Thymus (tissue), 14 donors: ENCODE measurements around the gene PYGL. TPM values are rescaled to one million over a fixed set of nuclear protein-coding genes. Genes with fewer than 3 reads are reported as not detected.

ENCODE experiments used
- DNase-seq, 9 donors: peaks; one replicate each; pipeline ENCODE4 v3.0.0-alpha.2; 2013; ENCODE audit warnings: low spot score in 9 of 9, low read depth in 6 of 9, missing footprints in 1 of 9
- H3K27ac ChIP-seq, 2 donors: one replicate each; pipeline ENCODE4 v1.5.1; 2013; ENCODE audit warnings: control low read depth in 1 of 2, low read depth in 1 of 2, low read length in 1 of 2, mild to moderate bottlenecking in 1 of 2, moderate library complexity in 1 of 2
- H3K27me3 ChIP-seq, 2 donors: one replicate each; pipeline ENCODE4 v1.5.1; 2013; ENCODE audit warnings: low read length in 1 of 2; ENCODE audit not compliant: control insufficient read depth in 2 of 2, insufficient read depth in 1 of 2
- H3K36me3 ChIP-seq, 2 donors: one replicate each; pipeline ENCODE4 v1.5.1; 2013; ENCODE audit warnings: low read length in 1 of 2, mild to moderate bottlenecking in 1 of 2, moderate library complexity in 1 of 2; ENCODE audit not compliant: control insufficient read depth in 2 of 2, insufficient read depth in 2 of 2
- H3K4me1 ChIP-seq, 2 donors: one replicate each; pipeline ENCODE4 v1.5.1; 2013; ENCODE audit warnings: low read length in 2 of 2; ENCODE audit not compliant: control insufficient read depth in 2 of 2, insufficient read depth in 2 of 2
- H3K4me3 ChIP-seq, 2 donors: one replicate each; pipeline ENCODE4 v1.5.1; 2013; ENCODE audit warnings: low read length in 2 of 2, control low read depth in 1 of 2, mild to moderate bottlenecking in 1 of 2
- H3K9me3 ChIP-seq, 2 donors: one replicate each; pipeline ENCODE4 v1.5.1; 2013; ENCODE audit warnings: low read length in 1 of 2, mild to moderate bottlenecking in 1 of 2; ENCODE audit not compliant: control insufficient read depth in 2 of 2, insufficient read depth in 1 of 2
- WGBS: extraction: QIAGEN DNeasy Blood & Tissue Kit; methylation state at CpG from one replicate; pipeline ENCODE4 v1.1.7; 2013; 5-methylcytosine and 5-hydroxymethylcytosine counted together
- long read RNA-seq, 10 donors: transcript quantifications; one replicate each; lab custom pipeline, GENCODE V29; 2026
- polyA plus RNA-seq: library from polyadenylated mRNA; stranded (reverse); fragments of 200-250 nt; gene quantifications from one replicate; pipeline ENCODE4 v1.2.3, GENCODE V29; 2013
- total RNA-seq: library from RNA; stranded (reverse); fragments of 120-200 nt; gene quantifications from one replicate; pipeline ENCODE4 v1.2.4, GENCODE V29; 2013
- donor health status: healthy.

The PYGL gene
- 6.8 TPM for total RNA-seq
- 27.5 TPM for polyA plus RNA-seq
- long read RNA-seq, donor 1: 0 reads
- long read RNA-seq, donor 2: 0 reads
- long read RNA-seq, donor 3, partial matches to known transcripts: 0 of 1 reads
- long read RNA-seq, donor 3, other reads (novel, unspliced or antisense): 0 of 1 reads
- long read RNA-seq, donor 4, partial matches to known transcripts: 0 of 1 reads
- long read RNA-seq, donor 4, other reads (novel, unspliced or antisense): 0 of 1 reads
- long read RNA-seq, donor 5, partial matches to known transcripts: 0 of 1 reads
- long read RNA-seq, donor 5, other reads (novel, unspliced or antisense): 0 of 1 reads
- long read RNA-seq, donor 6: 0 reads
- long read RNA-seq, donor 7: 0 reads
- long read RNA-seq, donor 8: 0 reads
- long read RNA-seq, donor 9: 0 reads
- long read RNA-seq, donor 10: 0 reads

- under 1% methylated on average over 74 of the region's 74 CpGs for WGBS
- Histone ChIP-seq H3K27ac (peak within 1 kb of the TSS in 1 of 2 donors; percentile 81), H3K4me3 (peak within 1 kb of the TSS; percentile 38 to 61), H3K27me3 (peaks cover 3 to 27% of the 10 kb centered on the region in 2 donors), H3K9me3 (no peaks in the 10 kb centered on the region), H3K4me1 (peaks cover 13 to 15% of the 10 kb centered on the region in 2 donors), H3K36me3 (no peaks in the 10 kb centered on the region)
- peak in 1 of 9 donors; percentile 36 for DNase-seq
Observed at GRCh38 chr14:50943943-50944646, at the start of gene PYGL. Gene PYGL, minus strand, starts transcription at chr14:50944483. Its CDS starts 80 bp downstream, at chr14:50944403.

GRCh38 chr14:50985859-50986331, 41.6 kb upstream of the PYGL start:
- WGBS: 94% methylated on average over 12 of the region's 12 CpGs
- H3K27me3 ChIP-seq: no peaks in the 10 kb centered on the region
- H3K4me3 ChIP-seq: no peak overlapping the region
- no peak overlapping the region for H3K27ac ChIP-seq
- no peaks in the 10 kb centered on the region for H3K9me3 ChIP-seq
- no peak for DNase-seq
- no peaks in the 10 kb centered on the region for H3K36me3 ChIP-seq
- no peaks in the 10 kb centered on the region for H3K4me1 ChIP-seq

- no peaks in the 10 kb centered on the region for H3K4me1 ChIP-seq
- DNase-seq: no peak
- no peaks in the 10 kb centered on the region for H3K36me3 ChIP-seq
- no peak overlapping the region for H3K4me3 ChIP-seq
- 93% methylated on average over 13 of the region's 13 CpGs for WGBS
- H3K27me3 ChIP-seq: no peaks in the 10 kb centered on the region
- H3K9me3 ChIP-seq: no peaks in the 10 kb centered on the region
- no peak overlapping the region for H3K27ac ChIP-seq
Observed at GRCh38 chr14:50985124-50985858, 41.0 kb upstream of the PYGL start.

GRCh38 chr14:50984036-50984710, 39.9 kb upstream of the PYGL start:
- Histone ChIP-seq H3K36me3 (no peaks in the 10 kb centered on the region), H3K4me3 (no peak overlapping the region), H3K4me1 (no peaks in the 10 kb centered on the region), H3K27me3 (no peaks in the 10 kb centered on the region), H3K9me3 (no peaks in the 10 kb centered on the region), H3K27ac (no peak overlapping the region)
- WGBS: 94% methylated on average over 2 of the region's 2 CpGs
- no peak for DNase-seq

- no peak for DNase-seq
- Histone ChIP-seq H3K27ac (no peak overlapping the region), H3K9me3 (no peaks in the 10 kb centered on the region), H3K36me3 (no peaks in the 10 kb centered on the region), H3K4me1 (no peaks in the 10 kb centered on the region), H3K4me3 (no peak overlapping the region), H3K27me3 (no peaks in the 10 kb centered on the region)
- 77% methylated on average over 5 of the region's 5 CpGs for WGBS
Observed at GRCh38 chr14:50979941-50980850, 35.9 kb upstream of the PYGL start.

GRCh38 chr14:50978888-50979287, 34.6 kb upstream of the PYGL start:
- no peak for DNase-seq
- Histone ChIP-seq H3K9me3 (no peaks in the 10 kb centered on the region), H3K4me3 (no peak overlapping the region), H3K36me3 (no peaks in the 10 kb centered on the region), H3K27me3 (no peaks in the 10 kb centered on the region), H3K27ac (no peak overlapping the region), H3K4me1 (no peaks in the 10 kb centered on the region)
- WGBS: 94% methylated on average over 4 of the region's 4 CpGs

GRCh38 chr14:50978529-50978871, 34.2 kb upstream of the PYGL start:
- no peaks in the 10 kb centered on the region for H3K27me3 ChIP-seq
- H3K4me1 ChIP-seq: no peaks in the 10 kb centered on the region
- no peak overlapping the region for H3K4me3 ChIP-seq
- no peaks in the 10 kb centered on the region for H3K9me3 ChIP-seq
- H3K36me3 ChIP-seq: no peaks in the 10 kb centered on the region
- WGBS: 95% methylated on average over 3 of the region's 3 CpGs
- H3K27ac ChIP-seq: no peak overlapping the region
- DNase-seq: no peak

- 95% methylated on average over 3 of the region's 3 CpGs for WGBS
- DNase-seq: no peak
- Histone ChIP-seq H3K4me1 (no peaks in the 10 kb centered on the region), H3K27me3 (no peaks in the 10 kb centered on the region), H3K36me3 (no peaks in the 10 kb centered on the region), H3K9me3 (peaks cover 0 to under 1% of the 10 kb centered on the region in 2 donors), H3K27ac (no peak overlapping the region), H3K4me3 (no peak overlapping the region)
Observed at GRCh38 chr14:50977863-50978528, 33.7 kb upstream of the PYGL start.
